Myocyte (in vitro differentiated cells): ENCODE results near the gene JMJD6. TPM values are rescaled to one million over a fixed set of nuclear protein-coding genes. Genes with fewer than 3 reads are reported as not detected.
"Not testable (repeated sequence)": the region's sequence is repeated elsewhere in the genome, so short reads cannot be mapped to it uniquely, and the experiment has no call there.

Source experiments
- DNase-seq: peaks from one replicate; pipeline ENCODE4 v3.0.0-alpha.2; 2012; ENCODE audit warnings: low read depth
- total RNA-seq: library from RNA; depleted of rRNA; stranded (reverse); fragments of >200 nt; gene quantifications from 2 replicates; pipeline ENCODE4 v1.2.3, GENCODE V29; 2014

The JMJD6 gene
- total RNA-seq, 1 donor from 2014 or later: 33.8 TPM

GRCh38 chr17:76737082-76737675, 10.8 kb upstream of the JMJD6 start, which contains the start of gene SRSF2:
SRSF2 (minus strand) TSS chr17:76737331; CDS start chr17:76737160, 171 bp downstream.
- peak; percentile 98 for DNase-seq

DNA sequence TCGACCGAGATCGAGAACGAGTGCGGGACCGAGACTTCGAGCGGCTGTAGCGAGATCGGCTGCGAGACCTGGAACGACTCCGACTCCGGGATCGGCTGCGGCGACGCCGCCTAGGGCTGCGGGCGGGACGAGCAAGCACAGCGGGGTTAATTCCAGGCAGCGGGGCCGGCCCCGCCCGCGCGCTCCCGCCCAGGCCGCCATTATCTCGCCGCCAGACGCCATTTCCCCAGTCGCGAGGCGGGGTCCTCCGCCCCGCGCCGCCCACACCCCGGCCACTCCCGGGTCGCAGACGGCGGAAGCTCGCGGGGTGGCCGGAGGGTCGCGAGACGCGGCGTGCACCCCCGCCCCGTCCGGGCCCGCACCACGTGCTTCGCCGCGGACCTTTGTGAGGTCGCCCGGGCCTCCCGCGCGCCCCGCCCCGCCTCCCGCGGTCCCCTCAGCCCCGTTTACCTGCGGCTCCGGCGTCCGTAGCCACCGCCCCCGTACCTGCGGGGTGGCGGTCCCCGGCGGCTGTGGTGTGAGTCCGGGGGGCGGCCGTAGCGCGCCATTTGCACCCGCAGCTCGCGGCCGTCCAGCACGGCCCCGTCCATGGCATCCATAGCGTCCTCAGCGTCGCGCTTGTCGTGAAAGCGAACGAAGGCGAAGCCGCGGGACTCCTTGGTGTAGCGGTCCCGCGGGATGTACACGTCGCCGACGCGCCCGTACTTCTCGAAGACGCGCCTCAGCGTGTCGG, 10.1 kb upstream of the JMJD6 start:
- peak; percentile 78 for DNase-seq

- no peak for DNase-seq
These were observed 9.4 kb upstream of the JMJD6 start for GRCh38 chr17:76735586-76736348.

- DNase-seq: no peak
These were observed 8.6 kb upstream of the JMJD6 start for GRCh38 chr17:76735006-76735405.

DNA sequence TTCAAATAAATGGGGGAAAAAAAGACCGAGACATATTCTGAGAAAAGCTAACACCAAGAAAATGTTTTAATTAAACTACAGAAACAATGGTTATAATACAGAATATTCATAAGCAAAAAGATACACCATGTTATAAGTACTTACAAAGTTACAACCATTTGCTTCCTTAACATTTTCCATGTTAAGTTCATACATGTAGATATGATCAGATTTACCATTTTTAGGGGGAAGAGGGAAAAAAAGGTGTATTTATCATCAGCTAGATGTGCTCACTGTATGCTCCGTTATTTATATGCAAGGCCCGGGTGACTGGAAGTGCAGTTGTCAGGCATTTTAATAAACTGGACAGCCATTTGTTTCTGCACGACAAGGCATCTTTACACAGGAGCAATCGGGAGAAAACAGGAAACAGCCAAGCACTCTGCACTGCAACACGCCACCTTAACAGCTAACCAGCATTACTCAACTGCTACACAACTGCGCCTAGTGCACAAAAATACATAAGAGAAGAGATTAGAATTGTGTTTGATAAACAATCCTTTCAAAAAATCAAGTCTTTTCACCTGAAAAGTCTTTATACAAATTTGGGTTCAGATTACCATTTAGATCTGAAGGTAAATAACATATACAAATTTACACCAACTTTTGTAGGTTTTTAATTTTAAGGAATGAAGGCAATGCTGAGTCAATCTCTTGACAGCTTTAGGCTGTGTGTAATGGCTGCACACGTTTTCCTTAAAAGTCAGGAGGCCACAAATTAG, 7.9 kb upstream of the JMJD6 start:
- DNase-seq: no peak

DNA sequence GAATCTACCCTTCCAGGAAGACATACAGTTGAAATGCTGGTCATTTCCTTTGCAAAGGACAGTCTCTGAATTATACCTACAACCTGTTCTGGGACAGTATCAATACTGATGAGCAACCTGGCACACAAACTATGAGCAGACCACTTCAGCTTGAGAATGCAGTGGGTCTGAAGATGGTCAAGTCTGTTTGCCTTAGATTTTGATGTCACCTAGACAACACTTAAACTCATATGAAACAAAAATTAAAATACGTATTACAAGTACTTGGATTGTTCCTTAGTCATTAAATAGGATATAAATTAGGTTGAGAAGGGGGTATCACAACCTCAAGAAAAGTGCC, 7.2 kb upstream of the JMJD6 start:
- no peak for DNase-seq

GRCh38 chr17:76732734-76733617, 6.6 kb upstream of the JMJD6 start:
- DNase-seq: no peak

DNA sequence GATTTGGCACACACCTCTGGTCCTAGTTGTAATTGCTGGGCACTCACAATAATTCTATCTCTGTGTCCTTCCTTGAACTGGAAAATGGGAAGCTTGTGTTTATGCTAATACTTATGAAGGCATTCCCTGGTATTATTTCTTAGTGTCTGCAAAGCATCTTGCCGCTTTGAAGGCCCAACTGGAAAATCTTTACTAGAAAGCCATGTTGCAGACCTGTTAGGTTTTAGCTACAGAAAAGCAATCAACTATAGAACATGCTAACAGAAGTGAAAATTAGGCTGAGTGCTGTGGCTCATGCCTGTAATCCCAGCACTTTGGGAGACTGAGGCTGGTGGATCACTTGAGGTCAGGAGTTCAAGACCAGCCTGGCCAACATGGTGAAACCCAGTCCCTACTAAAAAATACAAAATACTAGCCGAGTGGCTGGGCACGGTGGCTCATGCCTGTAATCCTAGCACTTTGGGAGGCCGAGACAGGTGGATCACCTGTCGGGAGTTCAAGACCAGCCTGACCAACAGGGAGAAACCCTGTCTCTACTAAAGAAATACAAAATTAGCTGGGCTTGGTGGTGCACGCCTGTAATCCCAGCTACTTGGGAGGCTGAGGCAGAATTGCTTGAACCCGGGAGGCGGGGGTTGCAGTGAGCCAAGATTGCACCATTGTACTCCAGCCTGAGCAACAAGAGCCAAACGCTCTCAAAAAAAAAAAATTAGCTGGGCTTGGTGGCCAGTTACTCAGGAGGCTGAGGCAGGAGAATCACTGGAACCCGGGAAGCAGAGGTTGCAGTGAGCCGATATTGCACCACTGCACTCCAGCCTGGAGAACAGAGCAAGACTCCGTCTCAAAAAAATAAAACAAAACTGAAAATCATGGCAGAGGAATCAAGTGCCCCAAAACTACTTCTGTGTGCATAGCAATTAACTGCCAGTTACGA, 5.7 kb upstream of the JMJD6 start:
- DNase-seq: not testable (repeated sequence)

DNA sequence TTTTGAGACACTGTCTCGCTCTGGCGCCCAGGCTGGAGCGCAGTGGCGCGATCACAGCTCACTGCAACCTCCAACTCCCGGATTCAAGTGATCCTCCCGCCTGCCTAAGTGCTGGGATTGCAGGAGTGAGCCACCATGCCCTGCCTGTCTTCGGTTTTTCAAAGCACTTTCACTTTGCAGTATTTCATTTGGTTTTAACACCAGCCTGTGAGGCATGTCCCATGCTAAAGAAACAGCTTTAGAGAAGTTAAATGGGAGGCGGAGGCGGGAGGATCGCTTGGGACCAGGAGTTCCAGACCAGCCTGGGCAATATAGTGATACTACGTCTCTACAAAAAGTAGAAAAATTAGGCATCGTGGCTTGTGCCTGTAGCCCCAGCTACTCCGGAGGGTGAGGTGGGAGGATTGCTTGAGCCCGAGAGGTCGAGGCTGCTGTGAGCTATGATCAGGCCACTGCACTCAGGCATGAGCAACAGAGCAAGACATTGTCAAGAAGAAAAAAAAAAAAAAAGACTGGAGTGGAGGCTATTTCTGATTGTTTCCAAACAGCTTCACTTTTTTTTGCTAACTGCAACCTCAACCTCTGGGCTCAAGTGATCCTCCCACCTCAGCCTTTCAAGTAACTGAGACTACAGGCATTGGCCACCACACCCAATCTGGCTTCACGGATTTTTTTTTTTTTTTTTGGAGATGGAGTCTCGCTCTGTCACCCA, 1.5 kb upstream of the JMJD6 start:
- no peak for DNase-seq

GRCh38 chr17:76726776-76727718, 641 bp upstream of the JMJD6 start, which contains the start of gene METTL23:
METTL23 (plus strand) TSS chr17:76726839; CDS start chr17:76729711, 2,872 bp downstream.
- DNase-seq: peak; percentile 76

GRCh38 chr17:76725580-76726230, 701 bp downstream of the JMJD6 start:
- DNase-seq: peak; percentile 70

DNA sequence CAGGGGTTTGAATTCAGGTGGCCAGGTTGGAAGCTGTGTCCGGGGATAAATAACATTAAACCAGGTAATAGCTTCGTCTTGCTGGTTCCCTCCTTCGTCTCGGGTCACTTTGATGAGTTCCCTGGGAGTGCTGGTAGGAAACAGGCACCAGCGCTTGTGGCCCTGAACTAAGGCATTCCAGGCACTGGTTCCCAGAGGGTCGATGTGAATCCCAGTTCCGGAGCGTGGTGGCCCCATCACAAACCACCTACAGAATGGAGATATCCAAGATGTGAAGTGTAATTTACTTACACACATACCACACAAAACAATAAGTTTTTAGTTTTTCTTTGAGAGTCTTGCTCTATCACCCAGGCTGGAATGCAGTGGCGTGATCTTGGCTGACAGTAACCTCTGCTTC, 2.6 kb downstream of the JMJD6 start:
- no peak for DNase-seq

DNA sequence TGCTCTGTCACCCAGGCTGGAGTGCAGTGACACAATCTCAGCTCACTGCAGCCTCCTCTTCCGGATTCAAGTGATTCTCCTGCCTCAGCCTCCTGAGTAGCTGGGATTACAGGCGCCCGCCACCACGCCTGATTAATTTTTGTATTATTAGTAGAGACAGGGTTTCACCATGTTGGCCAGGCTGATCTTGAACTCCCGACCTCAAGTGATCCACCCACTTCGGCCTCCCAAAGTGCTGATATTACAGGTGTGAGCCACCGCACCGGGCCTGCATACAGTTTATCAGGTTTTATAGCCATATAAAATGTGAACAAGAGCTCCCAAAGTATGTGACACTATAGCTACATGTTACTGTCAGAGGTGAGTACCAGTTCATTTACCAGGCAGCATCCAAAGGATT, 3.4 kb downstream of the JMJD6 start:
- not testable (repeated sequence) for DNase-seq

DNA sequence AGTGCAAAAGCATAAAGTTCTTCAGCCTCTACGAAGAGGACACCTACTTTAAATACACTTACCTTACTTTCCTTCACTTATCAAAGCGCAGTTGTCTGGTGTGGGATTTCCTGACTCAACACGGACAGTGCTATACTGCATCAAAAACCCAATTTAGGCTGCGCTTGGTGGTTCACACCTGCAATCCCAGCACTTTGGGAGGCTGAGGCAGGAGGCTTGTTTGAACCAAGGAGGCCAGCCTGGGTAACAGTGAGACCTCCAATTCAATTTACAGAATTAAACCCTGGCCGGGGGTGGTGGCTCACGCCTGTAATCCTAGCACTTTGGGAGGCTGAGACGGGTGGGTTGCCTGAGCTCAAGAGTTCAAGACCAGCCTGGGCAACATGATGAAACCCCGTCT, 4.1 kb downstream of the JMJD6 start:
- no peak for DNase-seq

DNA sequence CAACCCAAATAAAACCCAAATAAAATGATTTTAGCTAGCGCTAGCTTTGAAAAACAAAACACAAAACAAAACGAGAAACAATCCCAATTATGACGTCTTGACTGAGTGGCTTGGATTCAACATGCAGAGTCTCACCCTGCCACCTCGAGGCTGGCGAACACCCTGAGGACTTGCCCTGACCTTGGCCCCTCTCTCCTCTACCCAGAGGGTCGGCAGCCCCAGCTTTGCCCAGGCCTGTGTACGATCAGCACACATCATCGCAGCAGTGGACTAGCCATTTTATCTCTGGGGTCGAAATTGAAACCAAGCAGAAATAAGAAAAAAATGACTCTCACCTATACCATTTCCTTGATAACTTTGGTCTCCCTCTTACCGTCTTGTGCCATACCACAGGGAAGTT, 4.9 kb downstream of the JMJD6 start:
- no peak for DNase-seq

DNA sequence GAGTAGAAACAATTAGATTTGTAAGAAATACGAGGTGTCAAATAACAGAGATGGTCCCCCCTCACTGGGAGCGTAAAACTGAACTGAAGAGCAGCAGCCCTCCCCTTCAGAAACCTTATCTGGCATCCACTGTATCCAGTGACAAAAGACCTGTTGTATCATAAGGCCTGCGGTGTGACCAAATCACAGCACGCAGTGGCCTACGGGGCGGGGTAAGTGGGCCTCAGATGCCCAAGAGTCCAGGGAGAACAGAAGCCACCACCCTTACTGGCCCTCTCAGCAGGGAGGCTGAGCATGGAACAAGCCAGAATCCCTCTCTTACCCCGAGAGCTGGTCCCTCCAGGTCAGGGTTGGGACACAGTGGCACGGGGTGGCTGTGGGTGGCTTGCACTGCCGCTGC, 5.5 kb downstream of the JMJD6 start:
- no peak for DNase-seq

DNA sequence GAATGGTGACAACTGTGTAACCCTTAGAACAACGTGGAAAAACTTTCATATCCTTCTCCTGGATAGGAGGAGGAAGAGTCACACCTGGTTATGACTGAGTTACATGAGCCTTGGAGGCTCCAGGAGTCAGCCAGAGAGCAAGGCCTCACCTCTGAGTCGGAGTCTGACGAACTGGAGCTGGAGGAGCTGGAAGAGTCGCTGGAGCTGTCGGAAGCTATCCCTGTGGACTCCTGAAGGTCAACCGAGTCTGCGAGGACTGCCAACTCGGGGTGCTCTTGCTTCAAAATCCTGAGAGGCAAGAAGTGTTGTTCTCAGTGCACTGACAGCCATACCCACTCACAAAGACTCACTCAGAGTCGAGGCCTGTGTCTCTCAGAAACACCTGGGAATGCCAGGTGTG, 6.2 kb downstream of the JMJD6 start:
- no peak for DNase-seq
